Fibroblast of gingiva (primary cell): Measurements from ENCODE around the gene KCNB1.
A peak's percentile ranks its signal among the peaks of the same experiment; 100 is the strongest.

ENCODE experiments used
- DNase-seq: peaks from one replicate; pipeline ENCODE4 v3.0.0-alpha.2; 2011; ENCODE audit warnings: low read depth

KCNB1 gene

GRCh38 chr20:49409302-49409974 lies 73.0 kb downstream of the KCNB1 start:
- DNase-seq: no peak

- no peak for DNase-seq
Measured at GRCh38 chr20:49408509-49409104, 73.9 kb downstream of the KCNB1 start.

DNA sequence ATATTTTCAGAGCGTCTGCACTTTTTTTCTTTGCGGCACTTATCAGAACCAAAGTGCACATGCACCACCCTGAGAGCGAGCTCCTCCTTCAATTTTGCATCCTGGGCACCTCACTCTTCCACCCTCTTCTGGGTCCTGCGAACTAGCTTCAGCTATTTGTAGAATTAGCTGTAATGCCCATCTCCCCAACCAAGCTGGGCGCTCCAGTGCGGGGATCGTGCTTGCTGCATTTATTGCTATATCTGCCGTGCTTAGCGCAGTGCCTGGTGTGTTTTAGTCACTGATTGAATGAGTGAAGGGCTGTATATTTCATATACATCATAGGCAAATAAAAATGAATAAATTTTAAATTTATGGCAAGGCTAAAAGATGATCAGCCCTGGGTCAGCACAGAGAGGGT lies 75.8 kb downstream of the KCNB1 start:
- DNase-seq: no peak

GRCh38 chr20:49405696-49406095 lies 76.8 kb downstream of the KCNB1 start:
- DNase-seq: no peak

GRCh38 chr20:49405062-49405683 lies 77.3 kb downstream of the KCNB1 start:
- DNase-seq: no peak

GRCh38 chr20:49404461-49404860 lies 78.0 kb downstream of the KCNB1 start:
- no peak for DNase-seq

- no peak for DNase-seq
Measured at GRCh38 chr20:49403911-49404310, 78.6 kb downstream of the KCNB1 start.

- DNase-seq: no peak
Measured at GRCh38 chr20:49403012-49403411, 79.5 kb downstream of the KCNB1 start.

- peak; percentile 81 for DNase-seq
Measured at GRCh38 chr20:49400904-49401303, 81.6 kb downstream of the KCNB1 start.

DNA sequence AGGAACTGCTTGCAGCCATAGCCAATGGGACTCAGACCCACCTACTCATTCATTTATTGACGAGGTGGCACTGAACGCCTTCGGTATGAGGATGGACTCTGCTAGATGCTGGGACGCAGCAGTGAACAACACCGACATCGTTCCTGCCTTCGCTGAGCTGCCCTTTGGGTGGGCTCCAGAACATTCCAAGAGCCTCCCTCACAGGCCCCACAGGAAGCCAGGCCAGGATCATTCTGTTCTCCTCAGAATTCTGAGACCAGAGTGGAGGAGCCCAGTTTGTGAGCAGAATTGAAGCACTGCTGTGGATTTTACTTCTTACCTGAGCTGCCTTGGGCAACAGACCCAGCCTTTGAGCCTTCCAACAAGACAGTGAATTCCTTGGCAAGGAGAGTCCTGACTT lies 82.1 kb downstream of the KCNB1 start:
- peak; percentile 49 for DNase-seq

- peak; percentile 79 for DNase-seq
Measured at GRCh38 chr20:49399329-49399728, 83.1 kb downstream of the KCNB1 start.

- no peak for DNase-seq
Measured at GRCh38 chr20:49398401-49399144, 83.9 kb downstream of the KCNB1 start.

DNA sequence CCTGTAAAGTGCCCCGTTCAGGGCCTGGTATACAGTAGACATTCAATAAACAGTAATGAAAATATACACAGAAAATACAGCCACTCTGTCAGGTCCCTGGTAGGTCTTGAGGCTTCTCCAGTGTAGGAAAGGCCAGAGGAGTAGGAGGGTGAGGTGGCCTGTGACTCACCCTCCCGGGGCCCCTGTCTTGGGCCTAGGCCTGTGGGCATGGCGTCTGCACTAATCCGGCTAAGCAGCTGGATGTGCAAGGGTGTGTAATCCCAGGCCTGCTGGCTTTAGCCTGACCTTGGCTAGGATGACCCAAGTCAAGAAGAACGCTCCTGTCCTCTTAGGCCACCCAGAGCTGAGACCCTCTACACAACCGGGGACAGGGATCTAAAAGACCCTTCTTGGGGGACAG lies 84.9 kb downstream of the KCNB1 start:
- DNase-seq: peak; percentile 18

GRCh38 chr20:49396230-49396629 lies 86.2 kb downstream of the KCNB1 start:
- DNase-seq: no peak

DNA sequence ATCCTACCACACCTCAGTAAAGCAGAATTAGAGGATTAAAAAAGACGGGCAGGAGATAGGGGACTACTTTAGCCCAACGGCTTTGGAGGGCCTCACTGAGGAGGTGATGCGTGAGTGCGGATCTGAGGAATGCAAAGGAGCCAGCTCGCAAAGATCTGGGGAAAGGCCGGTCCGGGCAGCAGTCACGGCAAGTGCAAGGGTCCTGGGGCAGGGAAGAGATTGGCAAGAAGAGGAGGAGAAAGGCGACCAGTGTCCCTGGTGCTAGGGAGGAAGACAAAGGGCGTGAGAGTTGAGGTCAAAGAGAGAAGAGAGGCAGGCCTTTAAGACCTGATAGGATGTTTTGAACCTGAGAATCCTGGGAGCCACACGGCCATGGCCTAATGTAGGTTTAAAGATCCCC lies 86.8 kb downstream of the KCNB1 start:
- DNase-seq: no peak

DNA sequence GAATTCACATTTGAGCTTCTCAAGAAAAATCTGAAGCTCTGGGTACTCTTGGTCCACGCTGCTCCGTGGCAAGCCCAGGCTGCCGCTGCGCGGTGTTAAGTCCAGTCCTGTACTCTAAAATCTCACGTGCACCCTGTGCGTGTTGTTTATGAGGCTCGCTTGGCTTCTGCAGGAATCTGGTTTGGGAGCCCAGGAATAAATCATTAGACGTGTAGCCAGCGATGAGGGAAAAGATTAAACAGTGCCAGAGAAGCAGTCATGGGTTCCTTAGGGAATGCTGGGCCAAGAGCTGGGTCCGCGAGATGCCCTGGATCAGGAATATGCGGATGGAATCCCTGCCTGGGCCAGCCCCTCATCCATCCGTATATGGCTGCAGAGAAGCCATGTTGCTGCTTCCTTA lies 87.3 kb downstream of the KCNB1 start:
- DNase-seq: peak; percentile 36

DNA sequence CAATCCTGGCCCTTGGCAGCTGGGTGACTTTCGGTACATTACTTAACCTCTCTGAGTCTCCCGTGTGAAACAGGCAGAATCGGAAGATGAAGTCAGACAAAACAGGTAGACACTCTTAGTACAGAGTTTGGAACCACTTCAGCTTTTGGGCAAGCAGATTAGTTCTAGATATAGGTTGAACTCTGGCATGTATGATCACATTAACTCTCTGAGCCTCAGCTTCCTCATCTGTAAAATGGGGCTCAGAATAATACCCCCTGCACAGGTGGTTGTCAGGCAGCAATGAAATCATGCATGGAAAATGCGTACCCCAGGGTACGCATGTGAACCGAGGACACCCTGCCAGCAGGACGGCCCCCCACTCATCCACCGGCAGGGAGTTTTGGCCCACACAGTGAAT lies 87.7 kb downstream of the KCNB1 start:
- DNase-seq: no peak

DNA sequence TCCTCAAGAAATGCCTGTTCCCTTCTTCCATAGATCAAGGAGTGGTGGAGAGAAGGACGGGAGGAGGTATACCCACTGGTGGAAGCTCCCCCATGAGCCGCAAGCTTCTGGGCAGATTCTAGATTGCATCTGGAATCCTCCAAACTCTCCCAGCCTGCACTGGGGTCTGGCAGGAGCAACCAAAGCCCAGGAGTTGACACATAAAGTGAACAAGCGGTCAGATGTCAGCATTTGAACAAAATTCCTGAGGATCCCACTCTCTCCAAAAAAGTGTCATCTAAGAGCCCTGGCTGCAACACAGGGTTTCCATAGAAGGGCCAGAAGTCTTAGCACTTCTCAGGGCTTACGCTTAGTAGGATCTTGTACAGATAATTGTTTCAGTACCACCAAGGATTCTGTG lies 88.2 kb downstream of the KCNB1 start:
- DNase-seq: peak; percentile 56

DNA sequence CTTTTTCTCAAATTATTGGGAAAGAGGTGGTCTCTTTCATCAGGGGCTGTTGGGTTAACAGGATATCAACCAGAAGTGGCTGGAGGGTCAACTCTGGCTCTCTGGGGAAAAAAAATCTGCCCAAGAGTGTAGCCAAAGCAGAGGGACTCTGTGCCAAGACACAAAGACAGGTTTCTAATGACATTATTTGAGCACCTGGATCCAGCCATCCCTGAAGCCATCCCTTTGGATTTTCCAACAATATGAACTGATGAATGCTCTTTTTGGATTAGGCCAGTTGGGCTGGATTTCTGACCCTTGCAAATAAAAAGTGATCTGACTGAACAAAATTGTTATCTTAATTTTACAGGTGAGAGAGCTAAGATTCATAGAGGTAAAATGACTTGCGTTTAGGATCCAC lies 88.7 kb downstream of the KCNB1 start:
- no peak for DNase-seq

- DNase-seq: no peak
Measured at GRCh38 chr20:49392745-49393144, 89.7 kb downstream of the KCNB1 start.

- DNase-seq: no peak
Measured at GRCh38 chr20:49391404-49392245, 90.8 kb downstream of the KCNB1 start.

GRCh38 chr20:49389854-49390253 lies 92.6 kb downstream of the KCNB1 start:
- DNase-seq: no peak
